GM23248 (cell line): ENCODE data around the gene P3H4. TPM values are rescaled to one million over a fixed set of nuclear protein-coding genes. Genes with fewer than 3 reads are reported as not detected.

Source experiments
- DNase-seq: peaks from one replicate; pipeline ENCODE4 v3.0.0-alpha.2; 2015
- H2AFZ ChIP-seq: fragments of 200-600 bp; sonication (generic); 2 replicates; pipeline ENCODE4 v1.6.1; 2016; ENCODE audit warnings: antibody characterized with exemption
- H3F3A ChIP-seq: fragments of 200-600 bp; sonication (generic); 2 replicates; pipeline ENCODE4 v1.6.1; 2016; ENCODE audit warnings: mild to moderate bottlenecking, antibody characterized with exemption, mixed run types; ENCODE audit not compliant: insufficient read depth
- H3K27ac ChIP-seq: fragments of 200-600 bp; sonication (generic); 2 replicates; pipeline ENCODE4 v1.5.1; 2016; ENCODE audit warnings: mild to moderate bottlenecking
- H3K27me3 ChIP-seq: fragments of 200-600 bp; sonication (generic); replicated peaks from 2 replicates; pipeline ENCODE4 v1.6.1; 2016; ENCODE audit warnings: mild to moderate bottlenecking; ENCODE audit not compliant: insufficient read depth
- H3K36me3 ChIP-seq: fragments of 200-600 bp; sonication (generic); 2 replicates; pipeline ENCODE4 v1.6.1; 2016; ENCODE audit warnings: low read depth, mild to moderate bottlenecking
- H3K4me1 ChIP-seq: fragments of 200-600 bp; sonication (generic); 2 replicates; pipeline ENCODE4 v1.6.1; 2016; ENCODE audit warnings: mild to moderate bottlenecking; ENCODE audit not compliant: insufficient read depth
- H3K4me2 ChIP-seq: fragments of 200-600 bp; sonication (generic); one replicate; pipeline ENCODE4 v1.6.1; 2016; ENCODE audit warnings: mild to moderate bottlenecking; ENCODE audit not compliant: unreplicated experiment
- H3K4me3 ChIP-seq: fragments of 200-600 bp; sonication (generic); 2 replicates; pipeline ENCODE4 v1.5.1; 2016; ENCODE audit warnings: mild to moderate bottlenecking
- H3K79me2 ChIP-seq: fragments of 200-600 bp; sonication (generic); 2 replicates; pipeline ENCODE4 v1.6.1; 2016; ENCODE audit warnings: mild to moderate bottlenecking; ENCODE audit not compliant: insufficient read depth
- H3K9ac ChIP-seq: fragments of 200-600 bp; sonication (generic); 2 replicates; pipeline ENCODE4 v1.6.1; 2016; ENCODE audit warnings: mild to moderate bottlenecking
- H3K9me2 ChIP-seq: fragments of 200-600 bp; sonication (generic); 2 replicates; pipeline ENCODE4 v1.6.1; 2016; ENCODE audit warnings: mixed run types, mild to moderate bottlenecking, moderate library complexity; ENCODE audit not compliant: insufficient read depth
- H3K9me3 ChIP-seq: fragments of 200-600 bp; sonication (generic); one replicate; pipeline ENCODE4 v1.6.1; 2017; ENCODE audit warnings: low read depth
- H4K20me1 ChIP-seq: fragments of 200-600 bp; sonication (generic); 2 replicates; pipeline ENCODE4 v1.6.0; 2016; ENCODE audit not compliant: insufficient read depth
- EZH2 ChIP-seq: fragments of 200-600 bp; sonication (generic); IDR thresholded peaks from 2 replicates; pipeline ENCODE4 v1.6.1; 2018; ENCODE audit warnings: antibody characterized with exemption, mild to moderate bottlenecking; ENCODE audit not compliant: insufficient read depth, poor library complexity, severe bottlenecking
- EZH2phosphoT487 ChIP-seq: fragments of 200-600 bp; sonication (generic); IDR thresholded peaks from 2 replicates; pipeline ENCODE4 v1.6.1; 2018; ENCODE audit warnings: antibody characterized with exemption, moderate library complexity, mild to moderate bottlenecking, low read depth; ENCODE audit not compliant: insufficient read depth
- WGBS, 2 experiments: methylation state at CpG; one replicate each; pipeline ENCODE4 v1.1.6; 2015 to 2017; ENCODE audit warnings: low lambda C conversion rate in 2 of 2, low coverage in 1 of 2; ENCODE audit errors: missing lambda C conversion rate in 2 of 2; 5-methylcytosine and 5-hydroxymethylcytosine counted together
- in situ Hi-C: fragments of 300-500 bp; cut with MboI; formaldehyde crosslinking; loops from 2 replicates; pipeline ENCODE4 v1.15.0; 2020
- polyA plus RNA-seq: library from polyadenylated mRNA; unstranded; fragments of >200 nt; fragmentation: Nextera tagmentation; extraction: Ambion mirVana; gene quantifications from 2 replicates; pipeline ENCODE4 v1.2.1, GENCODE V29; 2016
- total RNA-seq: library from RNA; depleted of rRNA; stranded (reverse); fragments of >200 nt; shearing (Covaris generic); gene quantifications from 2 replicates; pipeline ENCODE4 v1.2.3, GENCODE V29; 2014

P3H4 gene
- total and polyA plus RNA-seq, 2 experiments from 2014 or later, result 96.9 to 161 TPM

DNA sequence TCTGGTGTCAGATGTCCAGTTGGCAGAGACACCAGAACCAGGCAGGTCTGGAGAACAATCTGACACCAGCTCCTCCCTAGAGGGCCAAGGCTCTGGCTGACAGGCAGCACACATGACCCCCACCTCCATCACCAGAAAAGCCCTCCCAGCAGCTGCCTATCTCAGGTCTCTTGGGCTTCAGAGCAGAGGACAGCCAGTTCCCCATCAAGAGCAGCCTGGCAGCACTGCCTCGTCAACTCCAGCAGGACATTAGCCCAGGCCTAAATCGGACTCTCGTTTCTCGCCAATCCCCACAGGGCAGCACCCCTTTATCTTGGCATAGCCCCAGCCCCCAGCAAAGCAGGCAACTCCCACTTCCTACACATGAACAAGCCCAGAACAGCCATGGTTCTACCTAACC lies 29.6 kb downstream of the P3H4 start:
- Histone ChIP-seq H3K4me2 (no peak overlapping the region), H3K4me1 (peaks cover 7% of the 10 kb centered on the region; the same call in 1 of the 2 replicates), H3K9ac (no peak overlapping the region), H3K4me3 (no peak overlapping the region), H3K9me3 (no peaks in the 10 kb centered on the region), H3K36me3 (no peaks in the 10 kb centered on the region), H2AFZ (no peak overlapping the region), H3K79me2 (no peaks in the 10 kb centered on the region), H3K27me3 (no peaks in the 10 kb centered on the region), H3K9me2 (no peaks in the 10 kb centered on the region), H4K20me1 (no peaks in the 10 kb centered on the region), H3K27ac (no peak overlapping the region), H3F3A (no peaks in the 10 kb centered on the region)
- WGBS, 2 experiments, result 28 to 38% methylated on average over 4 of the region's 4 CpGs
- in situ Hi-C loops, result no loop called here
- no peak for DNase-seq
- TF ChIP-seq EZH2phosphoT487 (no peak), EZH2 (no peak)

DNA sequence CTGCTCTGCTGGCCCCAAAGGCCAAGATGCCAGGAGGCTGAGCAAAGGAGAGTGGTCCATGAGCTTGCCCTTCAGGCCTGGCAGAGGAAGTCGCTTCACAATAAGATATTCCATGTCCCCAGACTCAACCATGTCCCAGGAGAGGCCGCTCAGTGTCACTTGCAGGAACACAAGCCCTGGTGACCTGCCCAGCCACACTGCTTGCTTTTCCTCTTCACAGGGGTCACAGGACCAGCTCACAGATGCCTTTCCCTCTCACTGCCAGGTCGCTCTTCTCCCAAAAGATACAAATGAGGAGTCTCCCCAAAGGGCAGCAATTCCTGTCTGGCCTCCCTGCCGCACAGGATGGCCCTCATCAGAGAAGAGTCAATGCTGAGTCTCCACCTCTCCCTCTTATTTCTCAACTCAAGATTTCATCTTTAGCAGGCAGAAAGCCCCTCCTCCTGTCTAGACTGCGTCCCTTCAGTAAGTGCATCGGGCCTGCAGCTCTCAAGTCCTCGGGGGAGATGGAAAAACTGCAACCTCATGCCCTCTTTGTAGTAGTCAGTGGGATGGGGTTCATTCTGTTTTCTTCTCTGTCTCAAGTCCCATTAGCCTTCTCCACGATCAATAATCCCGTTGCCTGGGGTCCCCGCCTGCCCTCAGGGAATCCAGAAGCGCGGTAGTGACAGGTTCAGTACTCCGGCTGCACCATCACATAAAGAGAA lies 30.2 kb downstream of the P3H4 start:
- H3K9me2 ChIP-seq, result no peaks in the 10 kb centered on the region
- H3K4me3 ChIP-seq, result no peak overlapping the region
- no peak overlapping the region for H3K27ac ChIP-seq
- no peak for DNase-seq
- no peaks in the 10 kb centered on the region for H3K27me3 ChIP-seq
- H4K20me1 ChIP-seq, result no peaks in the 10 kb centered on the region
- no peaks in the 10 kb centered on the region for H3K79me2 ChIP-seq
- WGBS, 2 experiments, result 70 to 82% methylated on average over 13 of the region's 13 CpGs
- in situ Hi-C loops, result no loop called here
- H3K4me2 ChIP-seq, result no peak overlapping the region
- no peak overlapping the region for H3K9ac ChIP-seq
- H3K36me3 ChIP-seq, result no peaks in the 10 kb centered on the region
- no peak for TF ChIP-seq EZH2phosphoT487
- TF ChIP-seq EZH2, result no peak
- H2AFZ ChIP-seq, result no peak overlapping the region
- no peaks in the 10 kb centered on the region for H3K9me3 ChIP-seq
- no peaks in the 10 kb centered on the region for H3F3A ChIP-seq
- H3K4me1 ChIP-seq, result peaks cover 7% of the 10 kb centered on the region; the same call in 1 of the 2 replicates

DNA sequence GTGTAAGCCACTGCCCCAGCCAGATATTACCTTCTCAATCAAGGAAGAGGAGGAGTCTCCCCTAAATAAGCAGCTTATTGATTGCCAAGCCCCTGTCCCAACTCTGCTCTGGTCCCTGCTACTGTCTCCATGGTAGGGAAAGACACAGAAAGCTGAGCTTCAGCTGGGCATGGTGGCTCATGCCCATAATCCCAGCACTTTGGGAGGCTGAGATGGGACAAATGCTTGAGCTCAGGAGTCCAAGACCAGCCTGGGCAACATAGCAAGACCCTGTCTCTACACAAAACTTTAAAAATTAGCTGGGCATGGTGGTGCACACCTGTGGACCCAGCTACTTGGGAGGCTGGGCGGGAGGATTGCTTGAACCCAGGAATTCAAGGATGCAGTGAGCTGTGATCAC lies 31.8 kb downstream of the P3H4 start:
- no peaks in the 10 kb centered on the region for H3K79me2 ChIP-seq

DNA sequence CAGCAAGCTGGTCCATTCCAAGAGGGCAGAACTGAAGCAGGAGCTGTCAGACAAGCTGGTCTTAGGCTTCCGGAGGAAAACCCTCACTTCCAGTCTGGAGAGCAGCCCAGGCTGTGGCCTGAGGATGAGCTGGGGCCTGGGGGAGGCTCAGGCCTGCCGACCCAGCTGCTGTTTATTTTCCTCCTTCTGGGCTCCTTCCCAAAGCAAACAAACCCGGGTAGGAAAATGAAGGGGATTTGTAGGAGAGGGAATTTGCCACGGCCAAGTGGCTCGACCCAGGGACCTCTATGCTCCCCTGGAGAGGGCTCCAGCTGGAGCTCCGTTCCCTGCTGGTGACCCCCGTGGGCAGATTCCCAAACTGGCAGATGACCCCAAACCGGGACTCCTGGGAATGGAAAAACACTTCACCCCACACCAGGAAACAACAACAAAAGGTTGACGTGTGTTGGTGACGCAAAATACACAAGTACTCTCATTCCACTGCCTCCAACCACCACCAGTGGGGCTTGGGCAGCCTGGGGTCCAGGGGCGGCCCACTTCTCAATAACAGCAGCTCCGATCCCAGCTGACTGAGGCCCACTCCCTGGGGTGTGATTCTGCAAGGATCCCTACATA lies 34.1 kb downstream of the P3H4 start:
- H3K4me3 ChIP-seq, result no peak overlapping the region
- no peaks in the 10 kb centered on the region for H3K27me3 ChIP-seq
- H4K20me1 ChIP-seq, result no peaks in the 10 kb centered on the region
- H3K79me2 ChIP-seq, result no peaks in the 10 kb centered on the region
- H3K9me2 ChIP-seq, result no peaks in the 10 kb centered on the region
- no peak overlapping the region for H3K4me2 ChIP-seq
- H3K27ac ChIP-seq, result no peak overlapping the region
- no peaks in the 10 kb centered on the region for H3K9me3 ChIP-seq
- no peak for TF ChIP-seq EZH2phosphoT487
- no peak for TF ChIP-seq EZH2
- 44 to 51% methylated on average over 12 of the region's 12 CpGs for WGBS, 2 experiments
- peak overlapping the region; percentile 47 for H2AFZ ChIP-seq
- no peaks in the 10 kb centered on the region for H3F3A ChIP-seq
- no peaks in the 10 kb centered on the region for H3K36me3 ChIP-seq
- in situ Hi-C loops, result no loop called here
- peaks cover 7% of the 10 kb centered on the region; the same call in 1 of the 2 replicates for H3K4me1 ChIP-seq
- H3K9ac ChIP-seq, result peak overlapping the region; percentile 1; the same call in 1 of the 2 replicates
- peak; percentile 56 for DNase-seq

More for the DNA sequence above, 31.8 kb downstream of the P3H4 start:
- H4K20me1 ChIP-seq, result no peaks in the 10 kb centered on the region
- H2AFZ ChIP-seq, result no peak overlapping the region
- no peaks in the 10 kb centered on the region for H3K9me2 ChIP-seq
- H3K36me3 ChIP-seq, result no peaks in the 10 kb centered on the region
- in situ Hi-C loops, result no loop called here
- DNase-seq, result no peak
- TF ChIP-seq EZH2, result no peak
- no peak for TF ChIP-seq EZH2phosphoT487
- no peaks in the 10 kb centered on the region for H3F3A ChIP-seq
- WGBS, 2 experiments, result 71 to 83% methylated on average over 1 of the region's 1 CpG
- no peak overlapping the region for H3K9ac ChIP-seq
- no peak overlapping the region for H3K4me2 ChIP-seq
- H3K4me3 ChIP-seq, result no peak overlapping the region
- no peaks in the 10 kb centered on the region for H3K27me3 ChIP-seq
- no peak overlapping the region for H3K27ac ChIP-seq
- H3K9me3 ChIP-seq, result no peaks in the 10 kb centered on the region
- H3K4me1 ChIP-seq, result peaks cover 7% of the 10 kb centered on the region; the same call in 1 of the 2 replicates
